Hindlimb muscle (tissue), 1 donor: Measurements from ENCODE around the gene CDK10. TPM values are rescaled to one million over a fixed set of nuclear protein-coding genes. Genes with fewer than 3 reads are reported as not detected.
"Not testable (repeated sequence)": the region's sequence is repeated elsewhere in the genome, so short reads cannot be mapped to it uniquely, and the experiment has no call there.

ENCODE experiments used
- DNase-seq: peaks from one replicate; pipeline ENCODE4 v3.0.0-alpha.2; 2013
- polyA plus RNA-seq: library from polyadenylated mRNA; unstranded; fragments of 120-200 nt; gene quantifications from one replicate; pipeline ENCODE4 v1.2.1, GENCODE V29; 2013; ENCODE audit not compliant: insufficient read length

The CDK10 gene
- polyA plus RNA-seq, 1 donor = 65.0 TPM

GRCh38 chr16:89667633-89668032 lies 18.9 kb upstream of the CDK10 start:
- DNase-seq = no peak

- DNase-seq = no peak
These were observed 17.7 kb upstream of the CDK10 start for GRCh38 chr16:89668790-89669158.

- DNase-seq = no peak
These were observed 16.7 kb upstream of the CDK10 start for GRCh38 chr16:89669755-89670154.

- DNase-seq = no peak
These were observed 15.7 kb upstream of the CDK10 start for GRCh38 chr16:89670496-89671431.

GRCh38 chr16:89671565-89671964 lies 14.9 kb upstream of the CDK10 start:
- not testable (repeated sequence) for DNase-seq

GRCh38 chr16:89672177-89672941 lies 14.1 kb upstream of the CDK10 start:
- DNase-seq = no peak

- no peak for DNase-seq
These were observed 8.2 kb upstream of the CDK10 start for GRCh38 chr16:89678258-89678657.

GRCh38 chr16:89685916-89686315 lies 573 bp upstream of the CDK10 start:
- DNase-seq = no peak

- DNase-seq = no peak
These were observed 827 bp downstream of the CDK10 start for GRCh38 chr16:89687092-89687940.

- DNase-seq = no peak
These were observed 1.9 kb downstream of the CDK10 start for GRCh38 chr16:89688395-89688794.

GRCh38 chr16:89689142-89689541 lies 2.7 kb downstream of the CDK10 start:
- no peak for DNase-seq

GRCh38 chr16:89689621-89690020 lies 3.1 kb downstream of the CDK10 start:
- DNase-seq = not testable (repeated sequence)

- no peak for DNase-seq
These were observed 4.0 kb downstream of the CDK10 start for GRCh38 chr16:89690392-89690901.

- no peak for DNase-seq
These were observed 4.9 kb downstream of the CDK10 start for GRCh38 chr16:89691231-89691985.

GRCh38 chr16:89691986-89692569 lies 5.6 kb downstream of the CDK10 start:
- no peak for DNase-seq

GRCh38 chr16:89693289-89693731 lies 6.8 kb downstream of the CDK10 start:
- DNase-seq = no peak

- no peak for DNase-seq
These were observed 7.7 kb downstream of the CDK10 start for GRCh38 chr16:89693931-89694783.

- DNase-seq = not testable (repeated sequence)
These were observed 8.2 kb downstream of the CDK10 start for GRCh38 chr16:89694784-89695085.

GRCh38 chr16:89695086-89695874 lies 8.8 kb downstream of the CDK10 start:
- no peak for DNase-seq
